Activated effector memory CD4-positive, alpha-beta T cell treated with Interleukin-2 at 50 U/mL for 16 hours (primary cell): ENCODE measurements around the gene ACTR3.

Experiments
- DNase-seq: peaks from one replicate; pipeline ENCODE4 v3.0.0-alpha.2; 2020

The ACTR3 gene

DNA sequence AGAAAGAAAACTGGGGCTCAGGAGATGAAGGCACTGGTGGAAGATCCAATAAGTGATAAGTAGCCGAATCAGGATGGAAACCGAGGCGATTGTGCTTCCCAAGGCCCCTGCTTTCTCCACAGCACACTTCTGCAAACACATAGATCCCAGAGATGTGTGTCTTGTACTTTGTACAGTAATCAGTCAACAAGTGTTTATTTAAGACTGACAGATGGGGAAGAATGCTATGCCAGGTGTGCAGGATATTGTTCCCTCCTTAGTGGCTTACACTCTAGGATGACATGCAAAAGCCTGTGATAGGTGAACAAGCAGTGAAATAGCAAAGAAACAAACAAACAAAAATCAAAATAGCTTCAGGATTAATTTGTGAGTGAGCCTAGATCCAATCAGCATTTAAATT is 116.6 kb downstream of the ACTR3 start:
- no peak for DNase-seq

DNA sequence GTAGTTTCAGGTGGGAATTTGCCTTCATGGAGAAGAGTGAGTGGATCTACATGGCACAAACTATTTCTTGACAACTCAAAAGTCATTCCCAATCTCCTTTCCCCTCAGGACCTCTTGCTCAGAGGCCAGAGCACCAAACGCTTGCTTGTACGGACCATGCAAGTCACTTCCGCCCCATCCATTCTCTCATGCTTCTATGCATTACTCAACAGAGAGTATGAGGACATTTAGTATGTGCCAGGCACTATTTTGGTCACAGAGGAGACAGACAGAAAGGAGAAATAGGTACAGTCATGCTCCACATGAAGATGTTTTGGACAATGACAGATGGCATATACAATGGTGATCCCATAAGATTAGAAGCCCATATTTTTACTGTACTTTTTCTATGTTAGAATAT is 117.5 kb downstream of the ACTR3 start:
- no peak for DNase-seq

DNA sequence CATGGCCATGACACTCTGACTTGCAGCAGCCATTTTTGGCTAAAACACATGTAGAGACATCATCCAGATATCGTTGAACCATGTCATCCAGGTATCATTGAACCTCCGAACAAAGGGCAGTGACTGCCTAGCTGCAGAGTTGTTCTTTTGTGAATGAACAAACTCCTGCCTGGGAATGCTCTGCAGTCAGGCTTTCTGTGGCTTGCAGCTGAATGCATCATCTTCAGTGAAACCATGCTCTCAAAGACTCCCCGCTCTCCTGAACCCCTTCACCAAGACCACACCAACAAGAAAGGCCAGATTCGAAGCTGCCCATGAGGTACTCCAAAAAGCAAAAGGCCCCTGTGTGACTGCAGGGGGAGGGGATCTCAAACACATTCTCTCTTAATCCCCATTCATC is 118.8 kb downstream of the ACTR3 start:
- no peak for DNase-seq

DNA sequence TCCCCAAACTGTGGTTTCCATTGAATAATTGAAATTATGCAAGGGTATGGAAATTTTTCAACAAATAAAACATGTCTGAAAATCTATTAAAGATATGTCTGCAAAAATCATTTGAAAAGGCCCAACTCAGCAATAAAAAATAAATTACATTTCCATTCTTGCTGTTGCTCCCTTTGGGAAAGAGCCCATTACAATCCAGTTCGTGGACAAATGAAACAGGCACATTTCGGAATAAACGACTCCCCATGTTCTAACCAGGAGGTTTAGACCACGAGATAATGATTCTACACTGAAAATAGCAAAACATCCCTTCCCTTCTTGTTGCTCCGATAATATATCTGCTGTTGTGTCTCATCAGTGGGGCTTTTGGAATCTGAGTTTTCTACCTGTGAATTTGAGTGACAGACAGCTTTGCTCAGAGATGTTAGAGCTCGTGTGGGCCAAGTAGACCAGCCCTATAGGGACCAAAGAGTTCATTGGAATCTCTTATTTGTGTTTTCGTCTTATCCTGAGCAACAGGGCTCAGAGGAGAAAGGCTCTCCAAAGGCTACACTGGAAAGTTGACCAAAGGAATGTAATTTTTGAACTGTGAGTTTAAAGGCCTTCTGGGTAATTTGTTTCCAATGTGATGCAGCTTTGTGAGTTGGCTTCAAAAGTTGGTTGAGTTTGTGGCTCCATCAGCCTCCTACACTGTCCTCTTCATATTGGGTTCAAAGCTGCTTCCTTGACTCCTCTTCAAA is 119.5 kb downstream of the ACTR3 start:
- DNase-seq, result no peak

DNA sequence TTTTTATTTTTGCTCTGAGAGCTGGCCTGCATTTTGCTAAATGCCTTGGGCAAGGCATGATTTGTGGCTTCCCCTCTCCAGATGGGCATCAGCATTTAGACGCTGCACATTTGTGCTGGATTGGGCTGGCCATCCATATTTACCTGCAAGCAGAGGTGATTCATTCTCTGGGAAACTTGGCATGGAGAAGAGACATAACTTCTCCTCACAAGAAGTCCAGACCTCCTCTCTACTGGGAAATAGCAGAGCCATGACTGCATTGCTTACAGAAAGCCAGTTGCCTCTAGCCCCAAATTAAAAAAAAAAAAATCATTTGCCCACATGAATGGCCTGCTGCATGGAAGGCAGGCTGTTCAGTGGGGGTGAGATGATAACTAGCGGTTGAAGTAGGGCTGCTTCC is 120.1 kb downstream of the ACTR3 start:
- DNase-seq, result no peak

DNA sequence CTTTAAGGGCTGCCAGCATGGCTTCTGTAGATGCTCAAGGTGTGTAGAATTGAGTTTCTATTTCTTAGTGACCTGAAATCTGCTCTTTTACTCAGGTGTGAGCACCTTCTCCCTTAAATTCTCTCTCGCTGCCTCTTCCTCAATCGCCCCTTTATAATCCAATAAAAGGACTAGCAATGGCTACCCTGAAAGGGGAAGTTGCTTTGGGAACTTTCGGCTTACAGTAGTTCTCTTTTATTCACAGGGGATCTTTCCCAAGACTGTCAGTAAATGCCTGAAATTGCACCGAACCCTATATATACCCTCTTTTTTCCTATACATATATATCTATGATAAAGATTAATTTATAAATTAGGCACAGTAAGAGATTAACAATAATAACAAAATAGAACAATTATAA is 121.8 kb downstream of the ACTR3 start:
- no peak for DNase-seq
